Rectal smooth muscle tissue (tissue), 1 donor: ENCODE measurements around the gene RSAD2.

ENCODE experiments used
- H3K27ac ChIP-seq: one replicate; pipeline ENCODE4 v1.7.0; 2013; ENCODE audit warnings: low read depth, low read length, inconsistent platforms
- H3K27me3 ChIP-seq: one replicate; pipeline ENCODE4 v1.7.0; 2013; ENCODE audit warnings: low read length; ENCODE audit not compliant: control insufficient read depth, insufficient read depth
- H3K36me3 ChIP-seq: one replicate; pipeline ENCODE4 v1.7.0; 2013; ENCODE audit warnings: low read length; ENCODE audit not compliant: control insufficient read depth, insufficient read depth
- H3K4me1 ChIP-seq: one replicate; pipeline ENCODE4 v1.7.0; 2013; ENCODE audit warnings: low read length; ENCODE audit not compliant: control insufficient read depth, insufficient read depth
- H3K4me3 ChIP-seq: one replicate; pipeline ENCODE4 v1.7.0; 2013; ENCODE audit warnings: low read length
- H3K9ac ChIP-seq: one replicate; pipeline ENCODE4 v1.7.0; 2013; ENCODE audit warnings: low read length

The RSAD2 gene

DNA sequence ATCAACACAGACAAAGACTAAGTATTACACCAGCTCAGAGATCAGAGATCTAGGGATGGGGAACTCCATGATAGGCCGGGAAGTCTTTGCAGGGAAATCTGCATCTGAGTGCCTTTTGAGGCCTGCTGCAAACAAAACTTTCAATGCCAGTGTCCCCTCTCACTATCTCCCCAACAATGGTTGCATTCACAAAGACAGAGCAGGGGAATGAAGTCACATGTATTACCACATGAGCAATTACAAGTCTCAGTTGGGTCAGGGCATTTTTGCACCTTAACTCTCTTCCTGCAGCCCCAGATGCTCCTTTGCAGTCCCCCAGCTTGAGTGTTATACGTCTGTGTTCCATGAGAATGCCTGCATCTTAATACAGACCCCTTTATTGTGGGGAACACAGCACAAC, 37.8 kb downstream of the RSAD2 start:
- H3K27me3 ChIP-seq = peaks cover 3% of the 10 kb centered on the region
- no peaks in the 10 kb centered on the region for H3K4me1 ChIP-seq
- H3K4me3 ChIP-seq = no peak overlapping the region
- H3K9ac ChIP-seq = no peak overlapping the region
- no peak overlapping the region for H3K27ac ChIP-seq
- H3K36me3 ChIP-seq = no peaks in the 10 kb centered on the region

DNA sequence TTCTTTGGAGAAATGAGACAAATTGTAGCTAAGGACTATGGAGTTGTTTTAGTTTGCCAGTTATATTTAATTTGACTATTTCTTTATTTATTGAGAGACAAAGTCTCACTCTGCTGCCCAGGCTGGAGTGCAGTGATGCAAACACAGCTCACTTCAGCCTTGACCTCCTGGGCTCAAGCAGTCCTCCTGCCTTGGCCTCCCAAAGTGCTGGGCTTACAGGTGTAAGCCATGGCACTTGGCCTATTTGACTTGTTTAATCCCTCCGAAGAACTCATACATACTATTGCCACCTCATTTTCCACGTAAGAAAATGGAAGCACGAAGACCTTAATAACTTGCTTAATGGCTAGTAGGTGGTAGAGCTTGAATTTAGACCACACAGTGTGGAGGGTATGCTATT, 38.6 kb downstream of the RSAD2 start:
- Histone ChIP-seq H3K36me3 (no peaks in the 10 kb centered on the region), H3K27me3 (peaks cover 3% of the 10 kb centered on the region), H3K27ac (no peak overlapping the region), H3K4me1 (no peaks in the 10 kb centered on the region), H3K4me3 (no peak overlapping the region), H3K9ac (no peak overlapping the region)

GRCh38 chr2:6916736-6917070, 39.1 kb downstream of the RSAD2 start:
- peaks cover 3% of the 10 kb centered on the region for H3K27me3 ChIP-seq
- no peaks in the 10 kb centered on the region for H3K36me3 ChIP-seq
- H3K4me1 ChIP-seq = no peaks in the 10 kb centered on the region
- H3K4me3 ChIP-seq = no peak overlapping the region
- no peak overlapping the region for H3K27ac ChIP-seq
- H3K9ac ChIP-seq = no peak overlapping the region

DNA sequence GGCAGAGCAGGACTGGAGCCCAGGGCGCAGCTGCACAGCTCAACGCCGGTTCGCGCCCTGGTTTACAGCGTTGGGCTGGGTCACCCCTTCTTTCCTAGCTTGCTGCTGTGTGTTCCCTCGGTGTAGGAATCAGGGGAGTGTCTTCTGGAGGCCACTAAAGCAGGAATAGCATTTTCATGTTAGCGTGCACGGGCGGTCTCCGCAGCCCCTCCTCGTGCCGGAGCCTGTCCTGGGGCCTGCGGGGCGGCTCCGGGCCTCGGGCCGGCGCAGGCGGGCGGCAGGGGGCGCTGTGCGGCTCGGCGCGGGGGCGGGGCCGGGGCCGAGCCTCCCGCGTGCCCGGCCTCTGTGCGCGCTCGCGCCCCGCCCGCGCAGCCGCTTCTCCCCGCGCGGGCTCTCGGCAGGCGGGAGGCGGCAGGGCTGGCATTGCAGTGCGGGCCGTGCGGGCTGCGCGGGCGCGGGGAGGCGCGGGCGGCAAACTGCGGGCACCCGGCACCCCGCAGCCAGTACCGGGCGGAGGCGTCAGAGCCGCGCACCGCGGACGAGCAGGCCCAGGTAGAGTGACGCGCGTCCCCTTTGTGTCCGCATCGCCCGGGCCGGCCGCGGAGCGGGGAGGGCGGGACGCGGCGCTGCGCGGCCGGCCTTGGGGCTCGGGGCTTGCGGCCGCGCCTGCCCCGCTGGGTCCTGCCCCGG, 39.6 kb downstream of the RSAD2 start, which contains the start of gene RNF144A:
RNF144A (plus strand) TSS at position 342 of the 690 bp plus-strand sequence. CDS start 79,515 bp downstream, outside the sequence.
- no peaks in the 10 kb centered on the region for H3K4me1 ChIP-seq
- H3K4me3 ChIP-seq = peak within 1 kb of the TSS; percentile 71
- peaks cover 3% of the 10 kb centered on the region for H3K27me3 ChIP-seq
- peak within 1 kb of the TSS; percentile 41 for H3K27ac ChIP-seq
- no peaks in the 10 kb centered on the region for H3K36me3 ChIP-seq
- peak within 1 kb of the TSS; percentile 11 for H3K9ac ChIP-seq

- Histone ChIP-seq H3K4me1 (no peaks in the 10 kb centered on the region), H3K27ac (no peak overlapping the region)
Measured at GRCh38 chr2:6917761-6918421, 40.3 kb downstream of the RSAD2 start.

DNA sequence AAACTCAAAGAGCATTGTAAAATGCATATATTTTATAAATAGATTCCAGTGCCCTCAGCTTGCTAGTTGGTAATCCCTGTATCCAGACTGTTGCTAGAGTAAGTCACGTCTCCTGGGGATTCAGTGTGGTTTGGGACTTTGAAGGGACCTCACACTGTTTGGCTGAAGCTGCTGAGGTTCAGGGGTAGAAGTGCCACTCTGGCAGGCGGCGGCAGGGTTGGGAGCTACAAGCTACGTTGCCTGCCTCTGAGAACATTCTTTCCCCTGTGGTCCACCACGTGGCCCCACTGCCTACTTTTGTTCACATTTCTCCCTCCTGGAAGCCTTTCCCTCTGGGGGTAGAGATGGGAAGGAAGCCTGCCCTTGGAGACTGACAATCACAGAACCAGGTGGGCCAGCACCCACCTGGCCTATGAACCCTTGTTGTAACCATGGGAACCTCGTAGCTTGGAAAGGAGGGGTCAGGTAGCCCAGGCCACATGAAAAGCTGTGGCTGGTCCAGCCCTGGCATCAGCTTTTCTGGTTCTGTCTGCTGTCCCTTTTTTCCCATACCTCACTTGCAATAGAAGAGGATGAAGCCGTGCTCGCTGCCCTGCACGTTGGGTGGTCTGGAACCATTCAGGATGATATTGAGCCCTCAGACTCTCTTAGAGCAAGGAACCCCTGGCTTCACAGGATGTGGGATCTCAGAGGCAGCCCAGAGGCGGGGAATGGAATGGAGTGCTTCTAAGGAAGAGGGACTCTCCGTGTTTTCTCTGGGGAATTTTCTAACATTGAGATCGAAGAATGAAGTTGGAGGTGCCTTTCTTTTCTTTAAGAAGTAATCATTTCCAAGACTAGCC, 42.5 kb downstream of the RSAD2 start:
- Histone ChIP-seq H3K4me1 (no peaks in the 10 kb centered on the region), H3K27ac (no peak overlapping the region), H3K27me3 (no peaks in the 10 kb centered on the region), H3K9ac (no peak overlapping the region), H3K4me3 (no peak overlapping the region), H3K36me3 (no peaks in the 10 kb centered on the region)

More at GRCh38 chr2:6917761-6918421, 40.3 kb downstream of the RSAD2 start:
- H3K36me3 ChIP-seq = no peaks in the 10 kb centered on the region
- peak overlapping the region; percentile 71 for H3K4me3 ChIP-seq
- peak overlapping the region; percentile 11 for H3K9ac ChIP-seq
- peaks cover 1% of the 10 kb centered on the region for H3K27me3 ChIP-seq

GRCh38 chr2:6920743-6921064, 43.1 kb downstream of the RSAD2 start:
- Histone ChIP-seq H3K36me3 (no peaks in the 10 kb centered on the region), H3K4me3 (no peak overlapping the region), H3K9ac (no peak overlapping the region), H3K4me1 (no peaks in the 10 kb centered on the region), H3K27ac (no peak overlapping the region), H3K27me3 (no peaks in the 10 kb centered on the region)

DNA sequence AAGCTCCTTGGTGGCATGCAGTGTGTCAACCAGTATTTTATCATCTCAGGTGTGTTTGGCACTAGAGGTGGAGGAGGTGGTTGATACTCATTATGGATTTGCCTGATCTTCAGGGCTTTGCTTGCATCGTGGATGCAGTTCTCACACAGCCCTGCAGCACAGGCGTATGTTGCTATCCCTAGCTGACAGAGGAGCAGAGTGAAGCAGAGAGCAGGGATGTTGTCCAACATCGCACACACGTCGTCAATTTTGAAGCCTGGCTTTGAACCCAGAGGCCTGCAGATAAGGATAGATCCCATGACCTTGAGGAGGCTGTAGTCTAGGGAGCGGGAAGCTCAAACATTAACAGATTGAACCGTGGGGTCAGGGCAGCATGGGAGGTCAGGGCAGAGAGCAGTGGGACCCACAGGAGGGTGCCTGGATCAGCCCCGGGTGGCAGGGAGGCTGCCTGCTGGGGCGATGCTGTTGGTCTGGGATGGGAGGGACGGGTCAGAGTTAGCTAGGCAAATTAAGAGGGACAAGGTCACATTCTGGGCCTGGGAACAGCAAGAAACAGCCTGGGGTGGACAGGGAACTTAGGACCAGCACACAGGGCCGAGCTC, 43.8 kb downstream of the RSAD2 start:
- Histone ChIP-seq H3K4me1 (no peaks in the 10 kb centered on the region), H3K27me3 (no peaks in the 10 kb centered on the region), H3K27ac (no peak overlapping the region)

DNA sequence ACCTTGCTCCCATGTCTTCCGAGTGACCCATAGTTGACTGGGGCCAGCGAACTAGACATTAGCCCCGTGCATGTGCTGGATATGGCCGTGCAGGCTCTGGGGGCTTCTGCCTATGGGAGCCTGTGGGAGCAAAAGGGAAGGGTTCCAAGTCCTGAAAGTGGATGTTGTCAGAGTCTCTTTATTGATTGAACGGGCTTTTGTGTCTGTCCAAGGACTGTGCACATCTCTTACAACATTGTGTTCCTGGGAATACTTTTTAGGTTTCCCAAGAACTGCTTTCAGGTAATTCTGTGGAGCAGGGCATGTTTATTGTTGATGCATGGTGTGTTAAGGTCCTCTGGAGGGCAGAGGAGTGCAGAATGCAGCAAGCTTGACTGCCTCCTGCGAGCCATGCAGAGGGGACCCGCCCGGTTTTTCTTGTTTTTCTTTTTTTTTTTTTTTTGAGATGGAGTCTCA, 44.7 kb downstream of the RSAD2 start:
- Histone ChIP-seq H3K36me3 (no peaks in the 10 kb centered on the region), H3K4me1 (no peaks in the 10 kb centered on the region), H3K27ac (no peak overlapping the region), H3K27me3 (no peaks in the 10 kb centered on the region), H3K4me3 (no peak overlapping the region), H3K9ac (no peak overlapping the region)

More for the DNA sequence above, 43.8 kb downstream of the RSAD2 start:
- H3K36me3 ChIP-seq = no peaks in the 10 kb centered on the region
- H3K4me3 ChIP-seq = no peak overlapping the region
- H3K9ac ChIP-seq = no peak overlapping the region

- no peaks in the 10 kb centered on the region for H3K4me1 ChIP-seq
Measured at GRCh38 chr2:6923319-6923718, 45.7 kb downstream of the RSAD2 start.

DNA sequence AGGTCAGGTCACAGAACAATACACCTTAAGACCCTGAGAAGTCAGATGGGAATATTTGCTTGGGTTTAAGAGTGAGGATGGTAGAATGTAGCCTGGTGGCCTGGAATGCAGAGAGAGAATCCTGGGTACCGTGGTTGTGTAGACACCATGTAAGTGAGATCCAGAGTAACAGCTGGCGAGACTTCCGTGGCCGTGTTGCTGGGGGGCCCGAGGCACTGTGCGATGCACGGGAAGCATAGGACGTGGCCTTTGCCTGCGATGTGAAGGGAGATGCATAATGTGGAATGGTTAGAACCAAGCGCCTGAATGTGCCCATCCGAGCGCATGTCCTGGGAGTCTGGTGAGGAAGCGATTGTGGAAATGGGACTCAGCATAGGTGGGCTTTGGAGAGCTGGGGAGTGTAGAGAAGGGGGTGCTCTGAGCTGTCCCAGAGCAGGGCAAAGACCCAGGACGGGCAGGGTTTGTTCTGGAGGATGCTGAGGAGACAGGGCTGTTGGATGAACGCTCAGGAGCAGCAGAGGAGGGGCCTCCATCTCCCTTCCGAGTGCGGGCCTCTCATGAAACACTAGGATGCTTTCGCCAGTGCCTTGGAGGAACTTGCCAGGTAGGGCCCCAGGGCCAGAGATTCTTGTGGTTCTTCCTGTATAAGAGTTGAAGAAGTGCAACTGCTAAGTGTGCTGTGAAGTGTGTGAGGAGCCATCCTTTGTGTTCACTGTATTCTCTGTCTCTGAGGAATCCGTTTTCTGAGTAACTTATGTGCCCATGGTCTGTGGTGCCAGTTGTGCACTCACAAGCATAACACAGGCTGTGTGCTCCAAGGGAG, 46.7 kb downstream of the RSAD2 start:
- no peak overlapping the region for H3K4me3 ChIP-seq
- H3K27me3 ChIP-seq = no peaks in the 10 kb centered on the region
- H3K4me1 ChIP-seq = no peaks in the 10 kb centered on the region
- no peaks in the 10 kb centered on the region for H3K36me3 ChIP-seq
- H3K27ac ChIP-seq = no peak overlapping the region
- no peak overlapping the region for H3K9ac ChIP-seq

More at GRCh38 chr2:6923319-6923718, 45.7 kb downstream of the RSAD2 start:
- no peak overlapping the region for H3K27ac ChIP-seq
- no peak overlapping the region for H3K4me3 ChIP-seq
- no peaks in the 10 kb centered on the region for H3K27me3 ChIP-seq
- no peaks in the 10 kb centered on the region for H3K36me3 ChIP-seq
- no peak overlapping the region for H3K9ac ChIP-seq
